Nephron (organoid): Measurements from ENCODE around the gene PLCB3.

Source experiments
- H3K27ac Mint-ChIP-seq, 3 experiments: 2 replicates each; pipeline ENCODE4 v1.8.0; 2020; ENCODE audit warnings: mixed read lengths in 3 of 3, mild to moderate bottlenecking in 2 of 3, moderate library complexity in 1 of 3
- H3K27me3 Mint-ChIP-seq: 2 replicates; pipeline ENCODE4 v1.8.0; 2021; ENCODE audit warnings: low read depth, mild to moderate bottlenecking, moderate library complexity, mixed read lengths
- H3K36me3 Mint-ChIP-seq: 2 replicates; pipeline ENCODE4 v1.8.0; 2020; ENCODE audit warnings: low read depth, mixed read lengths
- H3K4me1 Mint-ChIP-seq: 2 replicates; pipeline ENCODE4 v1.8.0; 2020; ENCODE audit warnings: mixed read lengths
- H3K4me3 Mint-ChIP-seq, 3 experiments: 2 replicates each; pipeline ENCODE4 v1.8.0; 2020; ENCODE audit warnings: mild to moderate bottlenecking in 3 of 3, mixed read lengths in 3 of 3, moderate library complexity in 2 of 3
- H3K9me3 Mint-ChIP-seq: 2 replicates; pipeline ENCODE4 v1.8.0; 2020; ENCODE audit warnings: mixed read lengths
- TF ChIP-seq, protein P1 (sequence below), 3 experiments: fragments of 200-600 bp; sonication (generic); IDR thresholded peaks; one replicate each; pipeline ENCODE4 v1.5.0; 2021; ENCODE audit warnings: antibody characterized with exemption in 3 of 3; ENCODE audit not compliant: unreplicated experiment in 3 of 3

PLCB3 gene

DNA sequence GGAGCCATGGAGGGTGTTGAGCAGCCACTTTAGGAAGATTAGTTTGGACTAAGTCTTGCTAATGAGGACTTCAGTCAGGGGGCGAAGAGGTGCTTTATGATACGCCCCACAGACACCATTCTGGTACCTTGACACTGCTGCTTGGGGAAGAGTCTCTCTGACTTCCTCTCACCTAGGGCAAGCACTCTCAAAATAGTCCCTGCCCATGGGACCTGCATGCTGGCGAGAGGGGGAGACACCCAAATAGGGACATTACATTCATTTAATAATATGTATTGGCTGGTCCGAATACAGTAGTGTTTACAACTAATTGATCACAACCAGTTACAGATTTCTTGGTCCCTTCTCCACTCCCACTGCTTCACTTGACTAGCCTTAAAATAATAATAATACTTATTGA, 44.4 kb downstream of the PLCB3 start:
- Mint-ChIP-seq H3K36me3 (no peaks in the 10 kb centered on the region), H3K9me3 (no peaks in the 10 kb centered on the region), H3K27me3 (peaks cover 91% of the 10 kb centered on the region), H3K4me3 (no peak overlapping the region), H3K4me1 (peaks cover 5% of the 10 kb centered on the region), H3K27ac (no peak overlapping the region)
- TF ChIP-seq, protein P1, sequence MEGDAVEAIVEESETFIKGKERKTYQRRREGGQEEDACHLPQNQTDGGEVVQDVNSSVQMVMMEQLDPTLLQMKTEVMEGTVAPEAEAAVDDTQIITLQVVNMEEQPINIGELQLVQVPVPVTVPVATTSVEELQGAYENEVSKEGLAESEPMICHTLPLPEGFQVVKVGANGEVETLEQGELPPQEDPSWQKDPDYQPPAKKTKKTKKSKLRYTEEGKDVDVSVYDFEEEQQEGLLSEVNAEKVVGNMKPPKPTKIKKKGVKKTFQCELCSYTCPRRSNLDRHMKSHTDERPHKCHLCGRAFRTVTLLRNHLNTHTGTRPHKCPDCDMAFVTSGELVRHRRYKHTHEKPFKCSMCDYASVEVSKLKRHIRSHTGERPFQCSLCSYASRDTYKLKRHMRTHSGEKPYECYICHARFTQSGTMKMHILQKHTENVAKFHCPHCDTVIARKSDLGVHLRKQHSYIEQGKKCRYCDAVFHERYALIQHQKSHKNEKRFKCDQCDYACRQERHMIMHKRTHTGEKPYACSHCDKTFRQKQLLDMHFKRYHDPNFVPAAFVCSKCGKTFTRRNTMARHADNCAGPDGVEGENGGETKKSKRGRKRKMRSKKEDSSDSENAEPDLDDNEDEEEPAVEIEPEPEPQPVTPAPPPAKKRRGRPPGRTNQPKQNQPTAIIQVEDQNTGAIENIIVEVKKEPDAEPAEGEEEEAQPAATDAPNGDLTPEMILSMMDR (IDR thresholded peaks at IDR 0.05; ENCODE audit: unreplicated experiment in 3 of 3): no peak

DNA sequence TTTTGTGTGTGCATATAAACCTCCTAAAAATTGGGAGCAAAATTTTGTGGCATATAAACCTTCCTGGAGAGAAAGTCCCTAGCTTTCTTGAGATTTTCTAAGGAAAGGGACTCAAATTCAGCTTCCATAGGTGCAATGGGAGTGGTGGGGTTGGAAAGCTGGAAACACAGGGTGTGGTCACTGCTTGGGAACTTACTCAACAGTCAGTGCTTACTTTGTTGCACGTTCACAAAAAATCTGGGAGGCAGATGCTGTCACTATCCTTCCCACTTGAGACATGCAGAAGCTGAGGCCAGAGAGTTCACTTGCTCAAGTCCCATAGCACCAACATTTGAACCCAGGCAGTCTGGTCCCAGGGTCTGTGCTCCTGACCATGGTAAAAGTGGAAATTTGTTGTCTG, 44.9 kb downstream of the PLCB3 start:
- Mint-ChIP-seq H3K4me3 (no peak overlapping the region), H3K27me3 (peaks cover 91% of the 10 kb centered on the region), H3K9me3 (no peaks in the 10 kb centered on the region), H3K36me3 (no peaks in the 10 kb centered on the region), H3K4me1 (peaks cover 5% of the 10 kb centered on the region), H3K27ac (no peak overlapping the region)
- TF ChIP-seq, protein P1 (IDR thresholded peaks at IDR 0.05; ENCODE audit: unreplicated experiment in 3 of 3): no peak

DNA sequence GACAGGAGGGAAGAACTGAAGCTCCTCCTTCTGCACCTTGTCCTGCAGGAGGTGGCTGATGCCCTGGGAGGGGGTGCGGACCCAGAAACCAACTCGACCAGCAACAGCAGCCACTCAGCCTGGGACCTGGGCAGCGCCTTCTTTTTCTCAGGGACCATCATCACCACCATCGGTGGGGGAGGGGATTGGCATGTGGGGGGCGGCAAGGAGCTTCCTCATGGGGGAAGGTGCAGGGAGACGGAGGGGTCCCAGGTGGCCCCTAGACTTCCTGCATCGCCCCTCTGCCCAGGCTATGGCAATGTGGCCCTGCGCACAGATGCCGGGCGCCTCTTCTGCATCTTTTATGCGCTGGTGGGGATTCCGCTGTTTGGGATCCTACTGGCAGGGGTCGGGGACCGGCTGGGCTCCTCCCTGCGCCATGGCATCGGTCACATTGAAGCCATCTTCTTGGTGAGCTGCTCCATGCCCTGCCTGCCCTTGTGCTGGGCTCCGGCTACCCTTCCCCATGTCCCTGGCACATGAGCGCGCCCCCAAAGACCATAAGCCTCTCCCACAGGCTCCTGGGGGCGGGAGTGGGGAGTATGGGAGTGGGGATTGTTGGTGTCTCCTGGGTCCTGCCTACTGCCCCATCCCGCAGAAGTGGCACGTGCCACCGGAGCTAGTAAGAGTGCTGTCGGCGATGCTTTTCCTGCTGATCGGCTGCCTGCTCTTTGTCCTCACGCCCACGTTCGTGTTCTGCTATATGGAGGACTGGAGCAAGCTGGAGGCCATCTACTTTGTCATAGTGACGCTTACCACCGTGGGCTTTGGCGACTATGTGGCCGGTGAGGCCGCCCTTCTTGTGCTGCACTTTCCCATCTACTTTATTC, 45.7 kb downstream of the PLCB3 start:
- TF ChIP-seq, protein P1 (IDR thresholded peaks at IDR 0.05; ENCODE audit: unreplicated experiment in 3 of 3): no peak
- H3K27ac Mint-ChIP-seq: no peak overlapping the region
- peaks cover 5% of the 10 kb centered on the region for H3K4me1 Mint-ChIP-seq
- no peaks in the 10 kb centered on the region for H3K36me3 Mint-ChIP-seq
- H3K9me3 Mint-ChIP-seq: no peaks in the 10 kb centered on the region
- H3K4me3 Mint-ChIP-seq: no peak overlapping the region
- peaks cover 99% of the 10 kb centered on the region for H3K27me3 Mint-ChIP-seq

DNA sequence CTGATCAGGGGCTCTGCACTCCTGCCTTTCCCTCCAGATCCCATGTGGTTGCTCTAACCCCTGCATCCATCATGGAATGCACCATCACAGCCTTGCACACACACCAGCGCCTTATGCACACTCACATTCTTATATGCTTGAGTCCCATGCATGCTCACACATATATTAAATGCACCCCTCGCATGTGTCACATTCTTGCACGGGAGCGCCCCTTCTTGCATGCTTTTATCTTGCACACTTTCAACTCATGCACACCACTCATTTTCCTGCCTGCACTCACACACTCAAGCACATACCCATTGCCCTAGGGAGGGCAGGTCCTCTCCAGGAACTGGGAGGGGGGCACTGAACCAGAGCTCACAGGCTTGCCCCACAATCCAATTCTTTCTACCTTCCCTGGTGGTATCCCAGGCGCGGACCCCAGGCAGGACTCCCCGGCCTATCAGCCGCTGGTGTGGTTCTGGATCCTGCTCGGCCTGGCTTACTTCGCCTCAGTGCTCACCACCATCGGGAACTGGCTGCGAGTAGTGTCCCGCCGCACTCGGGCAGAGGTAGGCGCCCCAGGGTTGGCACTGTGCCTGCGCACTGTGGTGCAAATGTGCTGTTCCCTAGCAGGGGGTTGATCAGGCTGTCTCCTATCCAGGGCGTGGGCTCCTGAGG, 46.5 kb downstream of the PLCB3 start:
- Mint-ChIP-seq H3K4me1 (peaks cover 5% of the 10 kb centered on the region), H3K27me3 (peaks cover 97% of the 10 kb centered on the region), H3K4me3 (no peak overlapping the region), H3K27ac (no peak overlapping the region), H3K36me3 (no peaks in the 10 kb centered on the region), H3K9me3 (no peaks in the 10 kb centered on the region)
- TF ChIP-seq, protein P1 (IDR thresholded peaks at IDR 0.05; ENCODE audit: unreplicated experiment in 3 of 3): no peak

DNA sequence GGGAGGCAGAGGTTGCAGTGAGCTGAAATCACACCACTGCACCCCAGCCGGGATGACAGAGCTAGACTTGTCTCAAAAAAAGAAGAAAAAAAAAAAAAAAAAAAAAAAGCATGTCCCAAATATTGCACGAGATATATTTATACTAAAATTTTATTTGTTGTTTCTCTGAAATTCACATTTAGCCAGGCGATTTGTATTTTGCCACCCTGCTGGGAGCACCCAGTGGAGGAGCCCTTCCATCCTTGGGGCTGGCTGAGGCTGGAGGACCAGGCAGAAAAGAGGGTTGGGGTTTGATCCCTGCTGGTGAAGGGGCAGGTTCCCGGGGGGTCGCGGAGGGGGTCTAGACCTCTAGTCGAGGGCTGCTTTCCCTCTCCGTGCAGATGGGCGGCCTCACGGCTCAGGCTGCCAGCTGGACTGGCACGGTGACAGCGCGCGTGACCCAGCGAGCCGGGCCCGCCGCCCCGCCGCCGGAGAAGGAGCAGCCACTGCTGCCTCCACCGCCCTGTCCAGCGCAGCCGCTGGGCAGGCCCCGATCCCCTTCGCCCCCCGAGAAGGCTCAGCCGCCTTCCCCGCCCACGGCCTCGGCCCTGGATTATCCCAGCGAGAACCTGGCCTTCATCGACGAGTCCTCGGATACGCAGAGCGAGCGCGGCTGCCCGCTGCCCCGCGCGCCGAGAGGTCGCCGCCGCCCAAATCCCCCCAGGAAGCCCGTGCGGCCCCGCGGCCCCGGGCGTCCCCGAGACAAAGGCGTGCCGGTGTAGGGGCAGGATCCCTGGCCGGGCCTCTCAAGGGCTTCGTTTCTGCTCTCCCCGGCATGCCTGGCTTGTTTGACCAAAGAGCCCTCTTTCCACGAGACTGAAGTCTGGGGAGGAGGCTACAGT, 47.9 kb downstream of the PLCB3 start:
- Mint-ChIP-seq H3K27me3 (peaks cover 91% of the 10 kb centered on the region), H3K4me3 (peak overlapping the region; percentile 62 to 76 (median 75)), H3K4me1 (peaks cover 7% of the 10 kb centered on the region), H3K27ac (no peak overlapping the region), H3K9me3 (no peaks in the 10 kb centered on the region), H3K36me3 (no peaks in the 10 kb centered on the region)
- TF ChIP-seq, protein P1 (IDR thresholded peaks at IDR 0.05; ENCODE audit: unreplicated experiment in 3 of 3): no peak
